Lower leg skin (tissue), 3 donors: ENCODE results near the gene KBTBD12.

Experiments
- CTCF ChIP-seq, 3 donors: fragments of 450-650 bp; IDR thresholded peaks; one replicate each; pipeline ENCODE4 v1.5.1; 2016; ENCODE audit warnings: antibody characterized with exemption in 3 of 3, mild to moderate bottlenecking in 3 of 3, moderate library complexity in 2 of 3
- POLR2A ChIP-seq, 2 donors: fragments of 450-650 bp; IDR thresholded peaks; one replicate each; pipeline ENCODE4 v1.6.1; 2016 to 2017; ENCODE audit warnings: antibody characterized with exemption in 2 of 2, mild to moderate bottlenecking in 1 of 2, moderate library complexity in 1 of 2

- TF ChIP-seq CTCF (IDR thresholded peaks at IDR 0.05) = no peak
- TF ChIP-seq POLR2A (IDR thresholded peaks at IDR 0.05) = no peak
Measured at GRCh38 chr3:127954640-127955039, 39.6 kb downstream of the KBTBD12 start.
